Inferior parietal cortex (tissue), 1 donor: ENCODE results near the gene EIPR1.
A peak's percentile ranks its signal among the peaks of the same experiment; 100 is the strongest.

Experiments
- DNase-seq: peaks from one replicate; pipeline ENCODE4 v3.0.0-alpha.2; 2016; ENCODE audit errors: extremely low spot score

EIPR1 gene

DNA sequence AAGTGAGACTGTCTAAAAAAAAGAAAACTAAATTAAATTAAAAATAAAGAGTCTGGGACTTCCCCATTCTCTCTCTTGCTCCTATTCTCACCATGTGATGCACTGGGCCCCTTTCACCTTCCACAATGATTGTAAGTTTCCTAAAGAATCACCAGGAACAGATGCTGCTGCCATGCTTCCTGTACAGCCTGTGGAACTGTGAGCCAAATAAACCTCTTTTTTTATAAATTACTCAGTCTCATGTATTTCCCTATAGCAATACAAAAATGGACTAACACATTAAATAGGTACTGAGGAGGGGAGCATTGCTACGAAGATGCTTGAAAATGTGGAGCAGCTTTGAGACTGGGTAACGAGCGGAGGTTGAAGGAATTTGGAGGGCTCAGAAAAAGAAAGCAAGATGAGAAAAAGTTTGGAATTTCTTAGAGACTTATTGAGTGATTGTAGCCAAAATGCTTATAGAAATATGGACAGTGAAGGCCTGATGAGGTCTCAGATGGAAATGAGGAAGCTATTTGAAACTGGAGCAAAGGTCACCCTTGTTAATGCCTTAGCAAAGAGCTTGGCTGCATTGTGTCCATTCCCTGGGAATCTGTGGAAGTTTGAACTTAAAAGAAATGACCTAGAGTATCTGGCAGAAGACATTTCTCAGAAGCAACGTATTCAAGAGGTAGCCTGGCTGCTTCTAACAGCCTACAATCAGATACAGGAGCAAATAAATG lies 128.7 kb downstream of the EIPR1 start:
- DNase-seq: no peak

DNA sequence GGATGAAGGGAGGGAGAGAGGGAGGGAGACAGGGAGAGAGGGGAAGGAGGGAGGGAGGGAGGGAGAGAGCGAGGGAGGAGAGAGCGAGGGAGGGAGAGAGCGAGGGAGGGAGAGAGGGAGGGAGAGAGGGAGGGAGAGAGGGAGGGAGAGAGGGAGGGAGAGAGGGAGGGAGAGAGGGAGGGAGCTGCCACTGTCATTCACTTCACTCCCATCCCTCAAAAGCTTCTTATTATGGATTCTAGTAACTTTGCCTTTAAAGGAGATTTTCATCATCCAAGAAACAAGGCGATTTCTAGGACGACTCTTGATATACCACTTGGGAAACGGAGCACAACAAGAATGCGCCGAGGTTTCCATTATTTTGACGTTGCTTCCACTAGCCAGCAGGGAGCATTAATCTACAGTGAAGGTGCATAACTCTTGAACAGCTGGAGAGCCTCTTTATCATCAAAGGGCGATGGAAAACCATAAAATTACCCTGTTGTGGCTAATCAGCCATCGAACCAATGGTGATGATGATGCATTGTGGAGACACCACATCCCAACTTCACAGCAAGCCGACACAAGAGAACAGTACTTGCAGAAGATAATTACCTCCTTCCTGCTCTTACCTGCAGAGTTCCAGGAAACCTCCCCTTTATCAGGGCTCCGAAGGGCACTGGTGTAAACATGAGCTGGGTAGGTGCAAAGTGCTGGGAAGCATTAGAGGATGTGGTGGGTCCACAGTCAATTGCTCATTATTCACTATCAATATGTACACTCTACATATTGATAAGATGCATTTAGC lies 130.5 kb downstream of the EIPR1 start:
- no peak for DNase-seq

DNA sequence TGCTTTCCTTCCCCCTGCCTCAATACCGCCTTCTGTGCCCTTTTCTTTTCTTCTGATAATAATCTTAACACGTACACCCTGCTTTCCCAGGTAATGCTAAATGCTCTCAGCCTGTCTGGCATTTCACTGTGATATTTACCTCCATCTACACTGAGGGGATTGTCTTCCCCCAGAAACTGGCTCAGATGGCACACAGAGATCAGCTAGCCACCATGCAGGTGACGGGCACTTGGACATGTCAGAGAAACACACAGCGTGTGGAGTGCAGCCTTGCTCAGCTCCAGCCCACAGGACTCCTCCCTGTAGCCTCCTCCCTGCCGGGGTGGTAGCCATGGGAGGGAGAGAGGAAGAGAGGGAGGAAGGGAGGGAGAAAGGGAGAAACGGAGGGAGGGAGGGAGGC lies 131.2 kb downstream of the EIPR1 start:
- no peak for DNase-seq

DNA sequence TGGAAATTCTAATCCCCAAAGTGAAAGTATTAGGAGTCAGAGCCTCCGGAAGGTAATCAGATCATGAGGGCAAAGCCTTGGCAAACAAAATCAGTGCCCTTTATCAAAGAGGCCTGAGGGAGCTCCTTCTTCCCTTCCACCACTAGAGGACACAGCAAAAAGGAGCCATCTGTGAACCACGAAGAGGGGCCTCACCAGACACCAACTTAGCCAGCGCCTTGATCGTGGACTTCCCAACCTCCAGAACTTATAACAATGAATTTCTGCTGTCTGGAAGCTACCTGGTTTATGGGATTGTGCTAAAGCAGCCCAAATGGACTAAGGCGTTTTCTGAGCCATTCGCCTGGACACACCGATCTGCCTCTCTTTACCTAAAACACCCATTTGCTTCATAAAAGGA lies 133.1 kb downstream of the EIPR1 start:
- no peak for DNase-seq

DNA sequence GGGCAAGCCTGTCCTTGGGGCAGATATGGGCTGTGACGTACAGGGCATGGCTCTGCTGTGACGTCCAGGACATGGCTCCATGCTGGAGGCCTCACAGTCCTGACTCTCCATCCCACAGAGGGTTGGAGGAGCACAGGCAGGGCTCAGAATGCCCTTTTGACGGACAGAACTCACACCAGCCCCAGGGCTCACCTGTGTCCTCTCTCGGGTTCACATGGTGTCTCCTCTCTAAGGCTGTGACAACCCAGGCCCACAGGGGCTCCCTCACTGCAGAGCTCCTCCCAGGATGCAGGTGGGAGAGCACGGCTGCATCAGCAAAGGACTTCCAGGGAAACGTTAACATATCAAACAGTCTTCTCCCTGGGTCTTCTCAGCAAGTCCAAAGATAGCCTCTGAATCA lies 133.8 kb downstream of the EIPR1 start:
- no peak for DNase-seq

DNA sequence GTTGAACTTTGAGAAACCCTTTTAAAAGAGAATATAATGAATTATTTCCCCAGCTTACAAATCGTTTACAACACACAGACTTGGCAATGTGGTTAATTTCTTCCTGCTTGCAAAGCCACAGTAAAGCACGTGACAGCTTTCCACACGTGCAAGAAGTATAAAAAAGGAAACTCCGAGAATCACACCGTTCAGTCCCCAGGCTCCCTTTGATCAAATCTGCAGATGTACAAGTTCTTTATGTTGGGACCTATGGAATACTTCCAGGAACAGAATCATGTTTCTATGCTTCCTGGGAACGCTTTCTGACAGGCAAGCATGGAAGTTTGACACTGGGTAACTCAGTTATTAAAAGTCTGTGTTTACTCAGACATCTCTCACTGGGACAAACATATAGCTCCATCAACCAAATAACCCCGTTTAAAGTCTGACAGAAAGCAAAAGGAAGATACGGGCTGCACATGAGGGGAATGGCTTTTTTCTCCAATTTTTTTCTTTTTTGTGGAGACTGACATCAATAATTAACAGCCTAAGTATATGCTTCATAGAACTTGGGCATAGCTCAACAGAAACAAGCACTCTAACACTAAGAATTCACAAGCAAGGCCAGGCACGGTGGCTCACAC lies 134.8 kb downstream of the EIPR1 start:
- no peak for DNase-seq

DNA sequence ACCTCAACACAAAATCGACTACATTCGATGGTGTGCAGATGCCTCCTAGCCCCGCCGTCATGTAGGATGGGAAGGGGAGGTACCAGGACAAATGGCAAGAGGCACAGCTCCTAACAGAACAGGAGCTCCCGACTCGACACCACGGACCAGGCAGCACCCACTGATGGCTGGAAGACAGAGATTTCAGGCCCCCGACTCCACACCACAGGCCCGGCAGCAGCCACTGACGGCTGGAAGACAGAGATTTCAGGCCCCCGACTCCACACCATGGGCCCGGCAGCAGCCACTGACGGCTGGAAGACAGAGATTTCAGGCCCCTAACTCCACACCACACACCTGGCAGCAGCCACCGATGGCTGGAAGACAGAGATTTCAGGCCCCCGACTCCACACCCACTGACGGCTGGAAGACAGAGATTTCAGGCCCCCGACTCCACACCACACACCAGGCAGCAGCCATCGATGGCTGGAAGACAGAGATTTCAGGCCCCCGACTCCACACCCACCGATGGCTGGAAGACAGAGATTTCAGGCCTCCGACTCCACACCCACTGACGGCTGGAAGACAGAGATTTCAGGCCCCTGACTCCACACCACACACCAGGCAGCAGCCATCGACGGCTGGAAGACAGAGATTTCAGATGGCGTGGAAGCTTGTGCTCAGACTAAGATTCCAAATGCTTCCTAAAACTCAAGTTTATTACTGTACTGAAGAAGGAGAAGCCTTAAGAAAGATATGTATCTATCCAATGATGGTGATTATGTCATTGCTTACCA lies 135.5 kb downstream of the EIPR1 start:
- DNase-seq: no peak

DNA sequence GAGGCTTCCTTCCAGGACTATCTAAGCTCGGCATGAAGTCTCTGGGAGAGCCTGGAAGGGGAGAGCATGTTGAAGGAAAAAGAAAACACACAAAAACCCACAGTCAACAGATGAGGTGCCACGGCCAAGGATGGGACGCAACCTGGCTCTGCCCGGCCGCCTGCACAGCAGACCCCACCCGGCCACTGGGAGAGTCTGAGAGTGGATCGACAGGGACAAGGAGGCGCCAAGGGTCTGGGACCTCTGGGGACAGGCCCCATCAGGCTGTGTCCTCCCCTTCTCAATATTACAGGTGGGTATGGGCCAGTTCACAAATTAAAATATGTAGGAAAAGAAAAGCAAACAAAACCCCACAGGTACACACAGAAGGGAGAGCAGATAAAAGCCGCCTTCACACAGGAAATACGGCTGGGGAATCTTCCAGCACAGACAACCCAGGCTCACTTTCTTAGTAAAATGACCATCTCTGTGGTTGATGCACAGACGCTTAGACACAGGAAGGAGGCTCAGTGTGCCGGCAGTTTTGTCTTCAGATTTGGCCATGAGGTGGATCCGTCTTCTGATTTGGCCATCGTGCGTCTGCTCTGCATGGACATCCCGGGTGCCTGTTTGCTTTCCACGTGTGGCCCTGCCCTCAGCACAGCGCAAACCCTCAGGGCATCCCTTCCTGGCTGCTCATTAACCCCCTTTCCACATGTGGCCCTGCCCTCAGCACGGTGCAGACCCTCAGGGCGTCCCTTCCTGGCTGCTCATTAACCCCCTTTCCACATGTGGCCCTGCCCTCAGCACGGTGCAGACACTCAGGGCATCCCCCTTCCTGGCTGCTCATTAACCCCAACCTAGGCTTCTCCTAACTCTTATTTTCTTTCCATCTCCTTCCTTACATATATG lies 138.4 kb downstream of the EIPR1 start:
- no peak for DNase-seq

DNA sequence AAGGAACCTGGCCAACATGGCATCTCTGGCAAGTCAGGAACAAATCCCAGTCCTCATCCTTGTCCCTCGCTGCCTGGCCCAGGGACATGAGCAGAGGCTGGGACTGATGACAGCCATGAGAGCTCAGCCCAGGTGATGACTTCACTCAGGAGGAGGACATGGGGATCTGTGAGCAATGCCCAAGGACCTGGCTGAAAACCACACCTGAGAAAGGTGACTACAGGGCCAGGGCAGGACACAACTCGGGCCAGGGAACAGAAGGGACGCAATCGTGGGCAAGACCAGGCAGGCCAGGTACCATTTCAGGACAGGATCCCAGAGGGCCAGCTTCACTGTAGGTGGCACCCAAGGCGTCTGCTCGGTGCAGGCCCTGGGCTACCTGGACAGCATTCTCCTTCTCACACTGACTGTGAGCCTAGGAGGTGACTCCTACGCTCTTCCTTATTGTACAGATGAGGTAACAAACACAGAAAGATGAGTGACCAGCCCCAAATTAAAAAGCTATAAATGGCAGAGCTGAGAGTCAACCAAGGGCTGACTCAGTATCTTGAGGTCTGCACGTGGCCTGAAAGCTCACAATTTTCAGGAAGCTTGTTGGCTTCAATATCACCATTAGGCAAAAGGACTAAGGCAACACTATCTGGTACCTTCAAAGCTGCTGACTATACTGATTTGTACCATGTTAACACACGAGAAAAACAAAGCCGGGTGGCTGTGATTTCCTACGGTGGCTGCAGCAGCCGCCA lies 141.1 kb downstream of the EIPR1 start:
- no peak for DNase-seq

DNA sequence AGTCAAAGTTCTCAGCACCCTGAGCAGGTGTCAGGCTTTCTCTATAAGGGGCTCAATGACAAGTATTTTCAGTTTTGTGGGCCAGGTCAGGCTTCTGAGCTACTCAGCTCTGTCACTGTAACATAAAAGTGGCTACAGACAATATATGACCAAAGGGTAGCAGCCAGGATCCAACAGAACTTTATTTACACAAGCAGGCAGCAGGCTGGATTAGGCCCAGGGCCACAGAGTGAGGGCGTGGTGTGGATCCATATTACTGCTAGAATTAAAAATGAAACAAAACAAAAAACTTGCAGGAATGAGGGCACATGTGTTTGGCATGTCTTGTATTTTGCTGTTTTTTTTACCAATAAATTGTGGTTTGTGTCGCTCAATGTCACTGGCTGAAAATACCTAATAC lies 143.7 kb downstream of the EIPR1 start:
- no peak for DNase-seq

DNA sequence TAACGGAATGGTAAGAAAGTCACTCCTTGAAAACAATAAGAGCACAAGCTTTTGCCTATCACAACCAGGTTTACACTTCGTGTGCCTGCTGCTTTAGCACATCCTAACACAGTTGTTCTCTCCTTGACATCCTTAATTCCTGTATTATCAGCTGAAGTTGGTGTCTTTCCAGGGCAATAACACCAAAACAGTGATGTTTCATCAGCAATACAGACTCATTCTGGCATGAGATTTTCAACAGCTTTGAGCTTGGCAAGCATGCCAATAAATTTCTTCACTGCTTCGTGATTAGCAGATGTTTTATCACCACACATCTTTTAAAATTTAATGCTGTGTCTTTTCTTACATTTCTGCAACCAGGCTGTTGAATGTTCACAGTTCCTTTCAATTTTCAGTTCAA lies 148.4 kb downstream of the EIPR1 start:
- DNase-seq: no peak

DNA sequence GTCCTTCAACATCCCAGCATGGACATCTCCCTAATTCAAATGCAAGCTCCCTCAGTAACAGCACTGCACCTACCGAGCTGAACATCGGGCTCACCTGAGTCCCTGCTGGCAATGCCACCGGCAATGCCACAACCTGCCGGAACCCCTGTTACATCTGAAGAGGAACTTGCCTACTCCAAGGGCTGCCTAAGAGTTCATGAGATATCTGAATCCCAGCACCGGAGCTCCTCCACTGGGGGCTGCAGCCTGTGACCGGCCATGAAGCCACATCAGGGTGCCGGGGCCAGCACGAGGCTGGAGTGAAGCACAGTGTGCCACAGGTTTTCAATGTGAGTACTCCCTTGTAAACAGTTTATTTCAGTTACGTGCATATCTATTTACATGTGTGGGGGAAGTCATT lies 152.9 kb downstream of the EIPR1 start:
- no peak for DNase-seq

DNA sequence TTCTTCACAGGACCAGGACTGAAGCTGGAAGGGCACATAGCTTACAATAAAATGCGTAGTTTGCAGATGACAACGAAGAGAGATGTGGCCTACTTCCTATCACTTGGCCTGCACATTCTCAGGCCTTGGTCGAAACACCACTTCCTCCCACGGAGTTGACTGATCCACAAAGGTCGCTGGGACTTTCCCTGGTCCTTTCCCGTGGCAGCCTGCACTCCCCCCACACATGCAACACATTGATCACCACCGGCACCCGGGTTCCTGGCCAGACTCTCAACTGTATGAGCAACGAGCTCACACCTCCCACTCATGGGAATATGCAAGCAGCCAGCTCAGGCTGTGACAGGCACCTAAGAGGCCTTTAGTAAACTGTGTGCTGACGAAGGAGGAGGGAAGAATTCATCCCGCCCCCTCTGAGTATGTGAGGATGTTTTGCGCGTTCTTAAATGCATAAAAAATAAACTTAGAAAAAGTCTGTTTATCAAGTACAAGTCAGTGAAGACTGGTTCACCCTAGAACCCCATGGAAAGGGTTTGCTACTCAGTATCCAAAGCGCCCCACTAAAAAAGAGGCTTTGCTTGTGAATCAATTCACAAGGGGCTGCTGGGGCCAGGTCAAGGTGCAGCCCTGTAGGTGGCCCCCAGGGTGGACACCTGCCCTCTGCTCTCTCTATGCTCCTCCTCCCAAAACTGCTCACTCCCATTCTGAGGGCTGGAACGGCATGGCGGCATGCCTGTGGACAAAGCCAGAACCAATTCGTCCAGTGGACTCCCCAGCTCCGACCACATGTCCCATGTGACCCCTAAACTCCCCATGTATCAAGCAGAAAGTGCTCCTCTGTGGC lies 154.3 kb downstream of the EIPR1 start:
- DNase-seq: peak; percentile 50

DNA sequence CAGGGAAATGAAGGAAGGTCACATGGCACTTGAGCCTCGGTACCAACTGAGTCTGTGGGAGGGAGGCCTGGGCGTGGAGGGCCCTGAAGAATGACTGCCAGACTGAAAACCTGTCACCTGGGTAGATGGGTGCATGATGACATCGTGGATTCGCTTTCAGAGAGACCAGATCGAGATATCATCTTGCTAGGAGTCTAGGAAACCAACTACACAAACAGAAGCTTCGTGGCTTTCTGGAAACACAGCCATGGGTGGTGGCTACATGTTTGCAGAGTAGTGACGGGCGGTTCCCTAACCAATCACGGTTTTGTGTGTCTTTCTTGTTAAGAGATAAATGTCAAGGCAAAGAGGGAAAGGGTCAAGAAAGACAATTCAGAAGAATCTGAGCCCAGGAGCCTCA lies 155.0 kb downstream of the EIPR1 start:
- no peak for DNase-seq

DNA sequence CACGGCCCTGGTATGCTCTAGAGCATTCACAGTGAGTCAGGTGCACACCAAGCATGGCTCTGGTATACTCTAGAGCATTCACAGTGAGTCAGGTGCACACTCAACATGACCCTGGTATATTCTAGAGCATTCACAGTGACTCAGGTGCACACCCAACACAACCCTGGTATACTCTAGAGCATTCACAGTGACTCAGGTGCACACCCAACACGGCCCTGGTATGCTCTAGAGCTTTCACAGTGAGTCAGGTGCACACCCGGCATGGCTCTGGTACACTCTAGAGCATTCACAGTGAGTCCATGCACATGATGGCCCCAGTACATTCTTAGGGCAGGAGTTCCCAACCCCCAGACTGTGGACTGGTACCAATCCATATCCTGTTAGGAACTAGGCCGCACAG lies 158.1 kb downstream of the EIPR1 start:
- DNase-seq: no peak

DNA sequence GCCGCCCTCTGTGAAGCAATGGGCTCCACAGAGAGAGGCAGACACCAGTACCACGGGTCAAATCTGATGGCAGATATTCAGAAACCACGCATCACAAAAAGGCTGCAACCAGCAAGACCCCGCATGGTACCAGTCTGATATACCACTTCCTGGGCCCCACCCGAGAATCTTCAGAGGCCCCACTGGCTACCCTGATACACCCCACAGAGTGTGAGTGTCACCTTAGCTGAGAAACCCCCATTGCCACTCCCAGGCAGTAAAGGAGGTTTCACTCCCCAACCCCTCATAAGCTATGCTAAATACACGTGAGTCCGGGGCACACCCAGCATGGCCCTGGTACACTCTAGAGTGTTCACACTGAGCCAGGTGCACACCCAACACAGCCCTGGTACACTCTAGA lies 160.0 kb downstream of the EIPR1 start:
- DNase-seq: no peak

DNA sequence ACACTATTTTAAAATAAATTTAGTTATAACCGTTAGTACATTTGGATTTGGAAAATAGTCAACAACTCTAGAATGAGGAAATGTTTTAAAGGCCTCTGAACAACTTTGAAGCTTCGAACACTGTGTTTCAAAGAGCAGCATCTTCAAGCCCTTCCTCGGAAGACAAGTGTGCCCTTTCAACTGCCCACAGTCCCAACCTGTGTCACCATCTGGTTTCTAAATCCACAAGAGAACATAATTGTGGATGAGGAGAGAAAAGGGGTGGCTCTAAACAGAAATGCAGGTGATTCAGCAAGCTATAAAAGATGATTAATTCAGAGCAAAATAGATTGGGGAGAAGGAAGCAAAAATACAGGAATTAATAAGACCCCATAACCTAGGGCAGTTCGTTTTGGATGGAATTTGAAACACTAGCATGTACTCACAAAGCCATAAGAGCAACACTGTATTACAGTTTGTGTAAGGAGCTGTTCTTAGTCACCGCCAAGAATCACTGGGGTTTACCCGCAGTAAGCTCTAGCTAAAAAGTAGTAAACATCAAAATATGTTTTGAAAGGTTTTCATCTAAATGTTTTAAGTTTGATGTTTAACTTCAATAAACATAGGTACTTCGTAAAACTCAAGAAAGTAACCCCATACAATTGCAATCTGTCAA lies 160.7 kb downstream of the EIPR1 start:
- DNase-seq: no peak

DNA sequence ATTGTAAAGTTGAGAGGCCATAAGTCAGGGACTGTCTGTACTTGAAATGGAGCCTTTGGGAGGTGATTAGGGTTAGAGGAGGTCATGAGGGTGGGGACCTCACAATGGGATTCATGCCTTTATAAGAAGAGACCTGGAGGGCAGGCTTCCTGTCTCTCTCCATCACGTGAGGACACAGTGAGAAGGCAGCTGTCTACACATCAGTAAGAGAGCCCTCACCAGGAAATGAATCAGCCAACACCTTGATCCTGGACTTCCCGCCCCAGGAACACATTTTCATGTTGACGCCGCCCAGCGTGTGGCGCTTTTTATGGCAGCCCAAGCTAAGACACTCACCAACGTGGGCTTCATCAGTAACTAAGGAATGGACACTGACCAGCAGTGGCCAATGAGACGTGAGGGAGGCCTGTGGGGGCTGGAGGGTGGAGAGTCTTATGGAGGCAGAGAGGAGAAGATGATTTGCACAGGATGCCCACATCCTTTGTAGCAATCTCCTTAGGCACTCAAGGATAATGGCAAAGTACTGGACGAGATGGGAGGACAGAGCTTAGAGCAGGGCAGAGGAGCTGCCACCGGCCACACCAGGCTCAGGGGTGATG lies 162.7 kb downstream of the EIPR1 start:
- no peak for DNase-seq

DNA sequence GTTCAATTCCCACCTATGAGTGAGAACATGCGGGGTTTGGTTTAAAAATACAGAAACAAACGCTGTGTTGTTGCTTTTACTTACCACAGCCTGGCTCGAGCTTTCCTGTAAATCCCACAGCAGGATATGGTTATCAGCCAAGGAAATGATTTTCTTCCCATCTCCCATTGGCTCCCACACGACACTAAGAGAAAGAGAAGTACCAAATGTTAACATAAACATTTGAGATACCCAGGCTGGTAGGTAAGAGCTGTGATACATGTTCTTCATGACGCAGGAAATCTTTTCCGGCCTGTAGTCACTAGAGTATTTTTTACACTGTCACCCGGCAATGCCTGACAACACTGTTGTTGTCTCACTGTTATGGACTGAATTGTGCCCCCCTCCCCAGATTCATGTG lies 163.6 kb downstream of the EIPR1 start:
- DNase-seq: no peak
